HEK293T (cell line): ENCODE results near the gene CDH26.

ENCODE experiments used
- CTCF ChIA-PET: fragments of 350-600 bp; formaldehyde crosslinking; extraction: SDS; loops from one replicate; lab custom pipeline; 2021; ENCODE audit warnings: antibody characterized with exemption, inconsistent platforms; lab: Yijun Ruan, JAX
- POLR2A ChIA-PET: fragments of 350-600 bp; formaldehyde crosslinking; extraction: SDS; loops from one replicate; lab custom pipeline; 2020; ENCODE audit warnings: antibody characterized with exemption, inconsistent platforms; lab: Yijun Ruan, JAX
- DNase-seq: peaks from one replicate; pipeline ENCODE4 v3.0.0; 2012; ENCODE audit warnings: mixed read lengths; ENCODE audit errors: extremely low spot score
- ARNT ChIP-seq: fragments of 450-650 bp; IDR thresholded peaks from 2 replicates; pipeline ENCODE4 v1.6.1; 2017; ENCODE audit warnings: mild to moderate bottlenecking
- BHLHE40 ChIP-seq: fragments of 450-650 bp; IDR thresholded peaks from 2 replicates; pipeline ENCODE4 v1.6.1; 2016; ENCODE audit warnings: mild to moderate bottlenecking, moderate library complexity, borderline replicate concordance
- CTBP1 ChIP-seq: fragments of 450-650 bp; IDR thresholded peaks from 2 replicates; pipeline ENCODE4 v1.6.1; 2016; ENCODE audit warnings: borderline replicate concordance
- ELF4 ChIP-seq: fragments of 450-650 bp; IDR thresholded peaks from 2 replicates; pipeline ENCODE4 v1.6.1; 2017; ENCODE audit warnings: antibody characterized with exemption
- FOXA1 ChIP-seq: fragments of 450-650 bp; IDR thresholded peaks from 2 replicates; pipeline ENCODE4 v1.6.1; 2016; ENCODE audit warnings: mild to moderate bottlenecking
- FOXK2 ChIP-seq: fragments of 450-650 bp; IDR thresholded peaks from 2 replicates; pipeline ENCODE4 v1.6.1; 2016; ENCODE audit warnings: mild to moderate bottlenecking
- FOXM1 ChIP-seq: fragments of 450-650 bp; IDR thresholded peaks from 2 replicates; pipeline ENCODE4 v1.6.1; 2017; ENCODE audit warnings: mild to moderate bottlenecking, borderline replicate concordance
- HDGF ChIP-seq: fragments of 450-650 bp; IDR thresholded peaks from 2 replicates; pipeline ENCODE4 v1.6.1; 2017; ENCODE audit warnings: antibody characterized with exemption, borderline replicate concordance
- L3MBTL2 ChIP-seq: fragments of 450-650 bp; conservative IDR thresholded peaks from 2 replicates; pipeline ENCODE4 v1.6.1; 2016; ENCODE audit warnings: mild to moderate bottlenecking
- LEF1 ChIP-seq: fragments of 450-650 bp; IDR thresholded peaks from 2 replicates; pipeline ENCODE4 v1.6.1; 2017; ENCODE audit warnings: mild to moderate bottlenecking, borderline replicate concordance
- NFRKB ChIP-seq: fragments of 450-650 bp; IDR thresholded peaks from 2 replicates; pipeline ENCODE4 v1.6.1; 2016; ENCODE audit warnings: mild to moderate bottlenecking, moderate library complexity
- SP1 ChIP-seq: fragments of 450-650 bp; IDR thresholded peaks from 2 replicates; pipeline ENCODE4 v1.6.1; 2017
- SUZ12 ChIP-seq: fragments of 450-650 bp; IDR thresholded peaks from 2 replicates; pipeline ENCODE4 v1.6.1; 2016; ENCODE audit warnings: mild to moderate bottlenecking
- TARDBP ChIP-seq: fragments of 450-650 bp; IDR thresholded peaks from 2 replicates; pipeline ENCODE4 v1.6.1; 2016
- ZNF384 ChIP-seq: fragments of 450-650 bp; IDR thresholded peaks from 2 replicates; pipeline ENCODE4 v1.6.1; 2016
- TF ChIP-seq, protein P1 (sequence below): fragments of 450-650 bp; IDR thresholded peaks from 2 replicates; pipeline ENCODE4 v1.6.1; 2016

Gene CDH26

DNA sequence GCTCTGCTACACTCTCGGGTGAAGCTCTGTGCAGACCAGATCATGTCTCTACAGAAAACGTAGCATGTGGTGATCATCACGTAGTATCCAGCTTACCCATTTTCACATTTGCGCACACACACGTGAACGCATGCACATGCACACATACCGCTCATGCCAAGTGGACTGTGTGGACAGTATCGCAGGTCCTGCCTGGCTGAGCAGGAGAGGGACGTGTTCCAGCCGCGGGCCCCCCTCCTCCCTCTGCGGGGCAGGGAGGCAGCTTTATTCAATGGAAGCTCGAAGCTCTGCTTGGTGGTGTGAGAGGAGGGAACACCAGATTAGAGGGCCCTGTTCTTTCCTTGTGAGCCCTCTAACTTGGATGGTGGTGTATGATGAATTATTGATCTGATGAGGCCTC is 51.1 kb downstream of the CDH26 start:
- DNase-seq, result no peak
- ChIA-PET CTCF (no interaction called here), POLR2A (no interaction called here)
- TF ChIP-seq FOXM1, result no peak
- TF ChIP-seq SP1, result no peak
- no peak for TF ChIP-seq FOXK2
- TF ChIP-seq FOXA1, result no peak
- TF ChIP-seq TARDBP, result no peak
- TF ChIP-seq, protein P1, sequence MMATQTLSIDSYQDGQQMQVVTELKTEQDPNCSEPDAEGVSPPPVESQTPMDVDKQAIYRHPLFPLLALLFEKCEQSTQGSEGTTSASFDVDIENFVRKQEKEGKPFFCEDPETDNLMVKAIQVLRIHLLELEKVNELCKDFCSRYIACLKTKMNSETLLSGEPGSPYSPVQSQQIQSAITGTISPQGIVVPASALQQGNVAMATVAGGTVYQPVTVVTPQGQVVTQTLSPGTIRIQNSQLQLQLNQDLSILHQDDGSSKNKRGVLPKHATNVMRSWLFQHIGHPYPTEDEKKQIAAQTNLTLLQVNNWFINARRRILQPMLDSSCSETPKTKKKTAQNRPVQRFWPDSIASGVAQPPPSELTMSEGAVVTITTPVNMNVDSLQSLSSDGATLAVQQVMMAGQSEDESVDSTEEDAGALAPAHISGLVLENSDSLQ, result no peak

DNA sequence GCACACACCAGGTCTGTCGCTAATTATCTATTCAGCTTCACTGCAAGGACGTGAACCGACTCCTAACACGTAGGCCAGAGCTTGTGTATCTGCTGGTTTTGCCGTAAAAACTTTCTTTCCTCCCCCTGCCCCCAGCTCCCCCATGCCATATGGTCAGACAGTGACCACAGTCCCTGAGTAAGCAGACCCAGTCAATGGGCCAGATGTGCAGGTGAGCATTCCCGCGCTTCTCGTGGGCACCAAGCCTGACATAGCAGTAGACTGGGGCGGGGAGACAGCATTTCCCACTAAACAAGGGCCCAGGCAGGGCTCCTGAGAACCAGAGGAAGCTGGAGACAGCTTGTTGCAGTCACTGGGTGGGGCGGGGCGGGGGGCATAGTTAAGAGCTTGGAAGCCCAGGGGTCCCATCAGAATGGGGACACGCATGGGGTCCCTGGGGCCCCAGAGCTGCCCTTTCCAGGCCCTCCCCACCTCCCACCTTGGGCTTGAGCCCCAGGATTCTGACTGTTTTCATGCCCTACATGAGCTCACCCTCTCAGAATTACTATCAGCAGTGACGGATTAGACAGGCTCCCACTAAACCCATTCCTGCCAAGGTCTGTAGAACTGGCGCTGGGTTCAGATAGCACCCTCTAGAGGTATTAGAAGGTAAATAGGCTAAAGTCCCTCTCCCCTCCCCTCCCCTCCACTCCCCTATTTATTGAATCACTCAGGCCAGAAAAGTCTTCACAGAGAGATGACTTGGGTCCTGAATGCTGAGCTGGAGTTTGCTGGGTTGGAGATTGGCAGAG is 51.8 kb downstream of the CDH26 start:
- DNase-seq, result peak; percentile 31
- ChIA-PET POLR2A (no interaction called here), CTCF (interaction anchor here (0.7 kb wide), 1 partner anchor 57 kb away, joined by 3 read pairs; no protein-coding TSS in a partner anchor)
- TF ChIP-seq BHLHE40 (no peak), FOXA1 (no peak), TARDBP (no peak), HDGF (no peak), ARNT (no peak), CTBP1 (no peak), SUZ12 (no peak), SP1 (no peak), ZNF384 (no peak), NFRKB (no peak), FOXM1 (no peak), FOXK2 (no peak), ELF4 (no peak), L3MBTL2 (no peak), LEF1 (no peak)
- TF ChIP-seq, protein P1, result no peak

DNA sequence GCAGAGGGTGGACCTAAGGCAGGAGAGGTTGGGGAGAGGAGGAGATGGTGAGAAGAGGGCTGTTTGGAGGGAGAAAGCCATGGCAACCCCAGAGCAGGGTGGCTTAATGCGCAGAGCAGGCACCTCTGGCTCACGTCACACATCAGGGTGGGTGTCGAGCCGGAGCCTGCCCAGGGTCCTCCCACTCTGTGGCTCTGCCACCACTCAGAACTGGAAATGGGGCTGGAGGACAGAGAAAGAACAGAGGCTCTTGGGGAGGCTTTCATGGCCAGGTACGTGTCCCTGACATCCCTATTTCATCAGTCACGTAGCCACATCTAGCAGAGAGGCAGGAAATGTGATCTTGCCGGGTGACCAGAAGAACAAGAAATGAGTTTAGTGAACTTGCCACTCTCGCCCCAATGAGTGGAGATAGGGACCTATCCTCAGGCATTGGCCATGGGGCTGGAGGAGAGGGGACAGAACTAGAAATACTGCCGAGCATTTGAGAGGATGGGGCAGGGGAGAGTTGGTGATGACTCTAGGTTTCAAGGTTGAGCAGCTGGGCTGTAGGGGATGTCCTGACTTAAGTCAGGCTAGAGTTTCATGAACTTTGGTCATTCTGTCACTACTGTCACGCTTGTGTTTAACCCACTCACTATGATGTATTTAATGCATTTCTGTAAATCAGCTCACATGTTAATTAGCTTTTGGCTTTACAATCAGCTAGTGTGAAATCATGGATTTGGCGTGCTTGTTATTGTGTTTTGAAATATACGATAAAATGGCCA is 52.7 kb downstream of the CDH26 start:
- ChIA-PET POLR2A (no interaction called here), CTCF (interaction anchor here (0.7 kb wide), 1 partner anchor 58 kb away, joined by 3 read pairs; no protein-coding TSS in a partner anchor)
- no peak for DNase-seq
- TF ChIP-seq FOXK2 (no peak), ZNF384 (no peak), L3MBTL2 (no peak), FOXA1 (no peak), TARDBP (no peak), CTBP1 (no peak), SUZ12 (no peak), FOXM1 (no peak), NFRKB (no peak), SP1 (no peak), HDGF (no peak), ELF4 (no peak), ARNT (no peak)
- TF ChIP-seq, protein P1, result no peak

DNA sequence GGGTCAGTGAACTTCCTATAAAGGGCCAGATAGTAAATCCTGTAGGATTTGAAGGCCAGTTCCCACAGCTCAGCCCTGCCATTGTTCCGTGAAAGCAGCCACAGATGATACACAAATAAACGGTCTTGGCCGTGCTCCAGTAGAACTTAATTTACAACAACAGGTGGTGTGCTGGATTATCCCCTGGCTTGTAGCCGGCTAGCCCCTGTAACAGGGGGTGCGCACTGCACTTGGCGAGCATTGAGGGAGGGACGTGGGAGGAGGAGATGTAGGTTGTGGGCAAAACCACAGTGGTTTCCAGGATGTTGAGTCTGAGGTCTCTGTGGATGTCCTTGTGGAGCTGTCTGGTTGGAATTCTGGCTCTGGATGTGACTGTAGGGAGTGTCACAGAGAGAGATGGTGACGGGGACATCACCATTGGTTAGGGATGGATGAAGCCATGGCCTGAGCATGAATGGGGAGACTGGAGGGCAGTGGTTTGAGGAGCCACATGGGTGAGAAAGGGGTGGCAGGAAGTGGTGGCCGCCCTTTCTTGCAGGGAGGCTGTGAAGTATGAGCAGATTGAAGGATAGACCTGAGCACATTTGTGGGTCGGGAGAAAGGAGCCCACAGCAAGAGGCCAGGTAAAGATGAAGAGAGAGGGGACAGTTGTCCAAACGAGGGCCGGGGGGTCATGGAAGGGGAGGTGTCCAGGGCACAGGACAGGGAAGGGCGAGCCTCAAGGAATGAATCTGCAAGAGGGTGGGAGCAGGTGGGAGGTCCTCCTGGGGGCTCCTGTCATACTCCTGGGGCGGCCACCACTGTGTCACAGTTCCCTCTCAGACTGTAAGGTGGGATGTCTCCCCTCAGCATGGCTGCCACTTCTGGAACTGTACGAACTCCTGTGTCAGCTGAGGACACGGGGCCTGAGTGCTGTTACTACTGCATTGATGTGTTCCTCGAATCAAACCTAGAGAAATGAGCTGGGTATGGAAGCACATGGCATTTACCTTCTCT is 53.6 kb downstream of the CDH26 start:
- ChIA-PET POLR2A (interaction anchor here (0.6 kb wide), 1 partner anchor 22 kb away, joined by 3 read pairs; no protein-coding TSS in a partner anchor), CTCF (no interaction called here)
- DNase-seq, result no peak
- TF ChIP-seq SUZ12, result no peak
- TF ChIP-seq FOXA1, result no peak
- TF ChIP-seq ELF4, result no peak
- no peak for TF ChIP-seq ZNF384
- TF ChIP-seq, protein P1, result no peak
- TF ChIP-seq HDGF, result no peak
- TF ChIP-seq LEF1, result no peak
- no peak for TF ChIP-seq CTBP1
- TF ChIP-seq SP1, result no peak
- TF ChIP-seq BHLHE40, result no peak
- TF ChIP-seq FOXM1, result no peak
- no peak for TF ChIP-seq FOXK2
- no peak for TF ChIP-seq TARDBP
- TF ChIP-seq NFRKB, result no peak
- TF ChIP-seq ARNT, result no peak
- no peak for TF ChIP-seq L3MBTL2
